GM23338 (cell line): ENCODE measurements around the gene VMAC. TPM values are rescaled to one million over a fixed set of nuclear protein-coding genes. Genes with fewer than 3 reads are reported as not detected.

Source experiments
- ATAC-seq: fragments of 200-7000 bp; cut with Tn5 transposase; 3 replicates; pipeline ENCODE4 v1.9.1; 2020
- DNase-seq: peaks from one replicate; pipeline ENCODE4 v3.0.0-alpha.2; 2015; ENCODE audit warnings: low spot score
- H2AFZ ChIP-seq: fragments of 200-600 bp; sonication (generic); 2 replicates; pipeline ENCODE4 v1.8.0; 2016; ENCODE audit warnings: antibody characterized with exemption, mild to moderate bottlenecking, moderate library complexity
- H3F3A ChIP-seq: fragments of 200-600 bp; sonication (generic); replicated peaks from 2 replicates; pipeline ENCODE4 v1.8.0; 2017; ENCODE audit warnings: antibody characterized with exemption, mixed run types, low read depth
- H3K27ac ChIP-seq: fragments of 200-600 bp; sonication (generic); 2 replicates; pipeline ENCODE4 v1.6.1; 2016; ENCODE audit warnings: low read depth
- H3K27me3 ChIP-seq: fragments of 200-600 bp; sonication (generic); 2 replicates; pipeline ENCODE4 v1.8.0; 2016; ENCODE audit warnings: mild to moderate bottlenecking, mixed run types, moderate library complexity; ENCODE audit not compliant: insufficient read depth
- H3K36me3 ChIP-seq: fragments of 200-600 bp; sonication (generic); 2 replicates; pipeline ENCODE4 v1.8.0; 2016; ENCODE audit warnings: mild to moderate bottlenecking; ENCODE audit not compliant: insufficient read depth
- H3K4me1 ChIP-seq: fragments of 200-600 bp; sonication (generic); 2 replicates; pipeline ENCODE4 v1.8.0; 2016; ENCODE audit warnings: mild to moderate bottlenecking, moderate library complexity; ENCODE audit not compliant: insufficient read depth
- H3K4me2 ChIP-seq: fragments of 200-600 bp; sonication (generic); 2 replicates; pipeline ENCODE4 v1.7.1; 2017; ENCODE audit warnings: mixed run types
- H3K4me3 ChIP-seq: fragments of 200-600 bp; sonication (generic); 2 replicates; pipeline ENCODE4 v1.6.1; 2016; ENCODE audit warnings: mixed run types
- H3K79me2 ChIP-seq: fragments of 200-600 bp; sonication (generic); replicated peaks from 2 replicates; pipeline ENCODE4 v1.8.0; 2017; ENCODE audit warnings: mild to moderate bottlenecking; ENCODE audit not compliant: insufficient read depth
- H3K9me2 ChIP-seq: fragments of 200-600 bp; sonication (generic); 2 replicates; pipeline ENCODE4 v1.8.0; 2017; ENCODE audit not compliant: insufficient read depth
- H4K20me1 ChIP-seq: fragments of 200-600 bp; sonication (generic); replicated peaks from 2 replicates; pipeline ENCODE4 v1.8.0; 2017; ENCODE audit warnings: mild to moderate bottlenecking; ENCODE audit not compliant: insufficient read depth
- H3K27ac Mint-ChIP-seq: 2 replicates; pipeline ENCODE4 v1.8.0; 2020; ENCODE audit warnings: inconsistent platforms, mild to moderate bottlenecking, moderate library complexity, mixed read lengths
- H3K27me3 Mint-ChIP-seq: 3 replicates; pipeline ENCODE4 v1.8.0; 2022; ENCODE audit warnings: low read depth, mild to moderate bottlenecking, moderate library complexity, mixed read lengths, inconsistent platforms; ENCODE audit not compliant: insufficient read depth, poor library complexity
- H3K36me3 Mint-ChIP-seq: 3 replicates; pipeline ENCODE4 v1.8.0; 2021; ENCODE audit warnings: low read depth, mild to moderate bottlenecking, inconsistent platforms, moderate library complexity, mixed read lengths
- H3K4me1 Mint-ChIP-seq: 3 replicates; pipeline ENCODE4 v1.8.0; 2020; ENCODE audit warnings: mild to moderate bottlenecking, inconsistent platforms, mixed read lengths
- H3K4me3 Mint-ChIP-seq: 3 replicates; pipeline ENCODE4 v1.8.0; 2021; ENCODE audit warnings: moderate library complexity, mild to moderate bottlenecking, inconsistent platforms, mixed read lengths
- H3K9me3 Mint-ChIP-seq: 3 replicates; pipeline ENCODE4 v1.8.0; 2020; ENCODE audit warnings: moderate library complexity, mild to moderate bottlenecking, inconsistent platforms, mixed read lengths
- EZH2 ChIP-seq: fragments of 200-600 bp; sonication (generic); IDR thresholded peaks from one replicate; pipeline ENCODE4 v1.8.0; 2017; ENCODE audit warnings: antibody characterized with exemption, mild to moderate bottlenecking, low read depth; ENCODE audit not compliant: unreplicated experiment
- EZH2phosphoT487 ChIP-seq: fragments of 200-600 bp; sonication (generic); IDR thresholded peaks from one replicate; pipeline ENCODE4 v1.8.1; 2018; ENCODE audit warnings: antibody characterized with exemption; ENCODE audit not compliant: unreplicated experiment
- JUNB ChIP-seq: IDR thresholded peaks from one replicate; pipeline ENCODE4 v1.6.1; 2016; ENCODE audit warnings: antibody characterized with exemption; ENCODE audit not compliant: unreplicated experiment
- NANOG ChIP-seq: IDR thresholded peaks from 2 replicates; pipeline ENCODE4 v1.6.1; 2016; ENCODE audit warnings: antibody characterized with exemption, borderline replicate concordance
- POLR2AphosphoS5 ChIP-seq: IDR thresholded peaks from 2 replicates; pipeline ENCODE4 v1.6.1; 2016; ENCODE audit warnings: antibody characterized with exemption, low read depth
- ZNF331 ChIP-seq: fragments of 250-450 bp; sonication (Bioruptor Pico); IDR thresholded peaks from 2 replicates; pipeline ENCODE4 v1.5.0; 2020; ENCODE audit warnings: low read depth, mild to moderate bottlenecking, moderate library complexity
- polyA plus RNA-seq: library from polyadenylated mRNA; unstranded; fragments of >200 nt; fragmentation: Nextera tagmentation; extraction: Ambion mirVana; gene quantifications from 2 replicates; pipeline ENCODE4 v1.2.1, GENCODE V29; 2016
- total RNA-seq: library from RNA; depleted of rRNA; stranded (reverse); fragments of >200 nt; shearing (Covaris generic); gene quantifications from 2 replicates; pipeline ENCODE4 v1.2.3, GENCODE V29; 2014
- TF ChIP-seq, protein P1 (sequence below): fragments of 250-450 bp; sonication (Bioruptor Pico); IDR thresholded peaks from 2 replicates; pipeline ENCODE4 v1.5.0; 2020; ENCODE audit warnings: mild to moderate bottlenecking, moderate library complexity
- TF ChIP-seq, protein P2 (sequence below): IDR thresholded peaks from one replicate; pipeline ENCODE4 v1.6.1; 2018; ENCODE audit warnings: antibody characterized with exemption; ENCODE audit not compliant: unreplicated experiment

The VMAC gene
- total and polyA plus RNA-seq, 2 experiments from 2014 or later: 0.79 to 3.7 TPM

DNA sequence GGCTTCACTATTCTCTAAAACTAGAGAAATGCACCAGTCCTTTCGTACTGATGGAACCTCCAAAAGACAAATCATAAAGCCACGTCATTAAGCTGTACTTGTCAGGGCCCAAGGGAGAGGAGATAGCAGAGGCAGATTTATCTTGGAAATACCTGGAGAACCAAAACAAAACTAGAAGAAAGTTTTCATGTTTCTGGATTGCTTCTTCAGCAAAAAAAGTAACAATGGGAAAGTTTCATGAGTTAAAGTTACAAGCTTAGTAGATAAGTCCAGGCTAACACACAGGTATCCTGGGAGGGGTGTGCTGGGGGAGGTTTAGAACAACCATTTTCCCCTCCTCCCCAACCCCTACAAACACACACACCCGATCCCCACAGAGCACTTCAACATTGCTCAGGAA, 51.7 kb downstream of the VMAC start:
- TF ChIP-seq, protein P1, sequence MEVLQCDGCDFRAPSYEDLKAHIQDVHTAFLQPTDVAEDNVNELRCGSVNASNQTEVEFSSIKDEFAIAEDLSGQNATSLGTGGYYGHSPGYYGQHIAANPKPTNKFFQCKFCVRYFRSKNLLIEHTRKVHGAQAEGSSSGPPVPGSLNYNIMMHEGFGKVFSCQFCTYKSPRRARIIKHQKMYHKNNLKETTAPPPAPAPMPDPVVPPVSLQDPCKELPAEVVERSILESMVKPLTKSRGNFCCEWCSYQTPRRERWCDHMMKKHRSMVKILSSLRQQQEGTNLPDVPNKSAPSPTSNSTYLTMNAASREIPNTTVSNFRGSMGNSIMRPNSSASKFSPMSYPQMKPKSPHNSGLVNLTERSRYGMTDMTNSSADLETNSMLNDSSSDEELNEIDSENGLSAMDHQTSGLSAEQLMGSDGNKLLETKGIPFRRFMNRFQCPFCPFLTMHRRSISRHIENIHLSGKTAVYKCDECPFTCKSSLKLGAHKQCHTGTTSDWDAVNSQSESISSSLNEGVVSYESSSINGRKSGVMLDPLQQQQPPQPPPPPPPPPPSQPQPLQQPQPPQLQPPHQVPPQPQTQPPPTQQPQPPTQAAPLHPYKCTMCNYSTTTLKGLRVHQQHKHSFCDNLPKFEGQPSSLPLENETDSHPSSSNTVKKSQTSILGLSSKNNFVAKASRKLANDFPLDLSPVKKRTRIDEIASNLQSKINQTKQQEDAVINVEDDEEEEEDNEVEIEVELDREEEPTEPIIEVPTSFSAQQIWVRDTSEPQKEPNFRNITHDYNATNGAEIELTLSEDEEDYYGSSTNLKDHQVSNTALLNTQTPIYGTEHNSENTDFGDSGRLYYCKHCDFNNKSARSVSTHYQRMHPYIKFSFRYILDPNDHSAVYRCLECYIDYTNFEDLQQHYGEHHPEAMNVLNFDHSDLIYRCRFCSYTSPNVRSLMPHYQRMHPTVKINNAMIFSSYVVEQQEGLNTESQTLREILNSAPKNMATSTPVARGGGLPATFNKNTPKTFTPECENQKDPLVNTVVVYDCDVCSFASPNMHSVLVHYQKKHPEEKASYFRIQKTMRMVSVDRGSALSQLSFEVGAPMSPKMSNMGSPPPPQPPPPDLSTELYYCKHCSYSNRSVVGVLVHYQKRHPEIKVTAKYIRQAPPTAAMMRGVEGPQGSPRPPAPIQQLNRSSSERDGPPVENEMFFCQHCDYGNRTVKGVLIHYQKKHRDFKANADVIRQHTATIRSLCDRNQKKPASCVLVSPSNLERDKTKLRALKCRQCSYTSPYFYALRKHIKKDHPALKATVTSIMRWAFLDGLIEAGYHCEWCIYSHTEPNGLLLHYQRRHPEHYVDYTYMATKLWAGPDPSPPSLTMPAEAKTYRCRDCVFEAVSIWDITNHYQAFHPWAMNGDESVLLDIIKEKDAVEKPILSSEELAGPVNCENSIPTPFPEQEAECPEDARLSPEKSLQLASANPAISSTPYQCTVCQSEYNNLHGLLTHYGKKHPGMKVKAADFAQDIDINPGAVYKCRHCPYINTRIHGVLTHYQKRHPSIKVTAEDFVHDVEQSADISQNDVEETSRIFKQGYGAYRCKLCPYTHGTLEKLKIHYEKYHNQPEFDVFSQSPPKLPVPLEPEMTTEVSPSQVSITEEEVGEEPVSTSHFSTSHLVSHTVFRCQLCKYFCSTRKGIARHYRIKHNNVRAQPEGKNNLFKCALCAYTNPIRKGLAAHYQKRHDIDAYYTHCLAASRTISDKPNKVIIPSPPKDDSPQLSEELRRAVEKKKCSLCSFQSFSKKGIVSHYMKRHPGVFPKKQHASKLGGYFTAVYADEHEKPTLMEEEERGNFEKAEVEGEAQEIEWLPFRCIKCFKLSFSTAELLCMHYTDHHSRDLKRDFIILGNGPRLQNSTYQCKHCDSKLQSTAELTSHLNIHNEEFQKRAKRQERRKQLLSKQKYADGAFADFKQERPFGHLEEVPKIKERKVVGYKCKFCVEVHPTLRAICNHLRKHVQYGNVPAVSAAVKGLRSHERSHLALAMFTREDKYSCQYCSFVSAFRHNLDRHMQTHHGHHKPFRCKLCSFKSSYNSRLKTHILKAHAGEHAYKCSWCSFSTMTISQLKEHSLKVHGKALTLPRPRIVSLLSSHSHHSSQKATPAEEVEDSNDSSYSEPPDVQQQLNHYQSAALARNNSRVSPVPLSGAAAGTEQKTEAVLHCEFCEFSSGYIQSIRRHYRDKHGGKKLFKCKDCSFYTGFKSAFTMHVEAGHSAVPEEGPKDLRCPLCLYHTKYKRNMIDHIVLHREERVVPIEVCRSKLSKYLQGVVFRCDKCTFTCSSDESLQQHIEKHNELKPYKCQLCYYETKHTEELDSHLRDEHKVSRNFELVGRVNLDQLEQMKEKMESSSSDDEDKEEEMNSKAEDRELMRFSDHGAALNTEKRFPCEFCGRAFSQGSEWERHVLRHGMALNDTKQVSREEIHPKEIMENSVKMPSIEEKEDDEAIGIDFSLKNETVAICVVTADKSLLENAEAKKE (CRISPR knock-in tag): no peak
- TF ChIP-seq JUNB (no peak), NANOG (no peak), EZH2phosphoT487 (no peak), POLR2AphosphoS5 (no peak), EZH2 (no peak), ZNF331 (CRISPR knock-in tag) (no peak)
- TF ChIP-seq, protein P2, sequence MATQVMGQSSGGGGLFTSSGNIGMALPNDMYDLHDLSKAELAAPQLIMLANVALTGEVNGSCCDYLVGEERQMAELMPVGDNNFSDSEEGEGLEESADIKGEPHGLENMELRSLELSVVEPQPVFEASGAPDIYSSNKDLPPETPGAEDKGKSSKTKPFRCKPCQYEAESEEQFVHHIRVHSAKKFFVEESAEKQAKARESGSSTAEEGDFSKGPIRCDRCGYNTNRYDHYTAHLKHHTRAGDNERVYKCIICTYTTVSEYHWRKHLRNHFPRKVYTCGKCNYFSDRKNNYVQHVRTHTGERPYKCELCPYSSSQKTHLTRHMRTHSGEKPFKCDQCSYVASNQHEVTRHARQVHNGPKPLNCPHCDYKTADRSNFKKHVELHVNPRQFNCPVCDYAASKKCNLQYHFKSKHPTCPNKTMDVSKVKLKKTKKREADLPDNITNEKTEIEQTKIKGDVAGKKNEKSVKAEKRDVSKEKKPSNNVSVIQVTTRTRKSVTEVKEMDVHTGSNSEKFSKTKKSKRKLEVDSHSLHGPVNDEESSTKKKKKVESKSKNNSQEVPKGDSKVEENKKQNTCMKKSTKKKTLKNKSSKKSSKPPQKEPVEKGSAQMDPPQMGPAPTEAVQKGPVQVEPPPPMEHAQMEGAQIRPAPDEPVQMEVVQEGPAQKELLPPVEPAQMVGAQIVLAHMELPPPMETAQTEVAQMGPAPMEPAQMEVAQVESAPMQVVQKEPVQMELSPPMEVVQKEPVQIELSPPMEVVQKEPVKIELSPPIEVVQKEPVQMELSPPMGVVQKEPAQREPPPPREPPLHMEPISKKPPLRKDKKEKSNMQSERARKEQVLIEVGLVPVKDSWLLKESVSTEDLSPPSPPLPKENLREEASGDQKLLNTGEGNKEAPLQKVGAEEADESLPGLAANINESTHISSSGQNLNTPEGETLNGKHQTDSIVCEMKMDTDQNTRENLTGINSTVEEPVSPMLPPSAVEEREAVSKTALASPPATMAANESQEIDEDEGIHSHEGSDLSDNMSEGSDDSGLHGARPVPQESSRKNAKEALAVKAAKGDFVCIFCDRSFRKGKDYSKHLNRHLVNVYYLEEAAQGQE: no peak
- Histone ChIP-seq H3K79me2 (peaks cover 98% of the 10 kb centered on the region), H3K27me3 (no peaks in the 10 kb centered on the region), H2AFZ (no peak overlapping the region), H3K36me3 (no peaks in the 10 kb centered on the region), H3K4me1 (peaks cover 75% of the 10 kb centered on the region), H3K4me2 (no peak overlapping the region), H3K4me3 (no peak overlapping the region), H4K20me1 (peaks cover 64% of the 10 kb centered on the region), H3K9me2 (no peaks in the 10 kb centered on the region), H3F3A (peaks cover 6% of the 10 kb centered on the region; the same call in 1 of the 2 replicates), H3K27ac (no peak overlapping the region)
- Mint-ChIP-seq H3K36me3 (no peaks in the 10 kb centered on the region; the same call in 2 of the 3 replicates), H3K4me3 (no peak overlapping the region), H3K9me3 (no peaks in the 10 kb centered on the region), H3K4me1 (peaks cover 84% of the 10 kb centered on the region), H3K27me3 (peaks cover 23% of the 10 kb centered on the region), H3K27ac (no peak overlapping the region)
- ATAC-seq (no peak), DNase-seq (no peak)
